Measurements from ENCODE around the gene PARD6A.

- TF ChIP-seq CTCF (IDR thresholded peaks at IDR 0.05; ENCODE audit: low read depth, low read length) (no peak), MYC (IDR thresholded peaks at IDR 0.05; ENCODE audit: low read depth, low read length) (no peak), POLR2A (IDR thresholded peaks at IDR 0.05; ENCODE audit: extremely low read depth, insufficient read length) (no peak), MAX (IDR thresholded peaks at IDR 0.05; ENCODE audit: low read depth, low read length) (no peak)
Measured at GRCh38 chr16:67702130-67702529, 41.4 kb downstream of the PARD6A start.

All from NB4 (cell line).